A549 (cell line): Measurements from ENCODE around the gene B3GALNT2.

Source experiments
- EHF ChIP-seq: fragments of 250-450 bp; sonication (Bioruptor Pico); IDR thresholded peaks from 2 replicates; pipeline ENCODE4 v1.5.0; 2020; ENCODE audit warnings: mild to moderate bottlenecking
- PHF8 ChIP-seq: fragments of 200-600 bp; sonication (generic); IDR thresholded peaks from 2 replicates; pipeline ENCODE4 v1.6.1; 2016; ENCODE audit warnings: low read depth, mild to moderate bottlenecking, antibody characterized with exemption, moderate library complexity, borderline replicate concordance
- RAD21 ChIP-seq, 2 experiments: fragments of >200 bp in 1 of 2; sonication (Bioruptor Twin) in 1 of 2; formaldehyde crosslinking in 1 of 2; IDR thresholded peaks in 1 of 2; conservative IDR thresholded peaks in 1 of 2; 2 replicates in 1 of 2; 3 replicates in 1 of 2; pipeline ENCODE4 v1.6.1; 2012 to 2018; ENCODE audit warnings: inconsistent platforms in 1 of 2
- TF ChIP-seq, protein P1 (sequence below): fragments of >200 bp; sonication (Bioruptor Twin); formaldehyde crosslinking; IDR thresholded peaks from 3 replicates; pipeline ENCODE4 v1.5.1; 2016

GRCh38 chr1:235486321-235486720 is 17.9 kb downstream of the B3GALNT2 start:
- TF ChIP-seq PHF8 (no peak), EHF (no peak), RAD21 (conservative IDR thresholded peaks at IDR 0.05 in 1 of 2, IDR thresholded peaks at IDR 0.05 in 1 of 2) (no peak)
- TF ChIP-seq, protein P1, sequence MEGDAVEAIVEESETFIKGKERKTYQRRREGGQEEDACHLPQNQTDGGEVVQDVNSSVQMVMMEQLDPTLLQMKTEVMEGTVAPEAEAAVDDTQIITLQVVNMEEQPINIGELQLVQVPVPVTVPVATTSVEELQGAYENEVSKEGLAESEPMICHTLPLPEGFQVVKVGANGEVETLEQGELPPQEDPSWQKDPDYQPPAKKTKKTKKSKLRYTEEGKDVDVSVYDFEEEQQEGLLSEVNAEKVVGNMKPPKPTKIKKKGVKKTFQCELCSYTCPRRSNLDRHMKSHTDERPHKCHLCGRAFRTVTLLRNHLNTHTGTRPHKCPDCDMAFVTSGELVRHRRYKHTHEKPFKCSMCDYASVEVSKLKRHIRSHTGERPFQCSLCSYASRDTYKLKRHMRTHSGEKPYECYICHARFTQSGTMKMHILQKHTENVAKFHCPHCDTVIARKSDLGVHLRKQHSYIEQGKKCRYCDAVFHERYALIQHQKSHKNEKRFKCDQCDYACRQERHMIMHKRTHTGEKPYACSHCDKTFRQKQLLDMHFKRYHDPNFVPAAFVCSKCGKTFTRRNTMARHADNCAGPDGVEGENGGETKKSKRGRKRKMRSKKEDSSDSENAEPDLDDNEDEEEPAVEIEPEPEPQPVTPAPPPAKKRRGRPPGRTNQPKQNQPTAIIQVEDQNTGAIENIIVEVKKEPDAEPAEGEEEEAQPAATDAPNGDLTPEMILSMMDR = no peak
